Epithelial cell of esophagus (primary cell): ENCODE results near the gene CORO1A.

Source experiments
- DNase-seq: peaks from one replicate; pipeline ENCODE4 v3.0.0; 2010; ENCODE audit warnings: low read depth
- H3K4me3 ChIP-seq: 2 replicates; pipeline ENCODE4 v1.5.1; 2011; ENCODE audit warnings: mild to moderate bottlenecking, low read length, control low read depth
- CTCF ChIP-seq: IDR thresholded peaks from 2 replicates; pipeline ENCODE4 v1.5.1; 2011; ENCODE audit warnings: low read depth, mild to moderate bottlenecking, low read length, control low read depth, inconsistent platforms; ENCODE audit not compliant: insufficient read depth; ENCODE audit errors: missing control alignments

Gene CORO1A

GRCh38 chr16:30143347-30143702, 40.1 kb upstream of the CORO1A start:
- DNase-seq, result no peak
- TF ChIP-seq CTCF, result no peak
- no peak overlapping the region for H3K4me3 ChIP-seq

- TF ChIP-seq CTCF, result no peak
- no peak overlapping the region for H3K4me3 ChIP-seq
- DNase-seq, result no peak
These were observed 39.4 kb upstream of the CORO1A start for GRCh38 chr16:30144017-30144416.

- no peak for DNase-seq
- no peak overlapping the region for H3K4me3 ChIP-seq
- no peak for TF ChIP-seq CTCF
These were observed 38.5 kb upstream of the CORO1A start for GRCh38 chr16:30144917-30145316.

- no peak for TF ChIP-seq CTCF
- no peak for DNase-seq
- no peak overlapping the region for H3K4me3 ChIP-seq
These were observed 37.7 kb upstream of the CORO1A start for GRCh38 chr16:30145657-30146056.

- no peak for TF ChIP-seq CTCF
- DNase-seq, result no peak
- H3K4me3 ChIP-seq, result no peak overlapping the region
These were observed 35.4 kb upstream of the CORO1A start for GRCh38 chr16:30147843-30148510.

GRCh38 chr16:30149250-30149930, 34.0 kb upstream of the CORO1A start:
- H3K4me3 ChIP-seq, result no peak overlapping the region
- DNase-seq, result no peak
- TF ChIP-seq CTCF, result no peak

- no peak overlapping the region for H3K4me3 ChIP-seq
- TF ChIP-seq CTCF, result no peak
- DNase-seq, result no peak
These were observed 32.3 kb upstream of the CORO1A start for GRCh38 chr16:30151091-30151490.
